Right forelimb (tissue), 1 donor: Measurements from ENCODE around the gene CNTN4.
"Not testable (repeated sequence)": the region's sequence is repeated elsewhere in the genome, so short reads cannot be mapped to it uniquely, and the experiment has no call there.

Experiments used
- DNase-seq: peaks from one replicate; pipeline ENCODE4 v3.0.0-alpha.2; 2018

The CNTN4 gene

GRCh38 chr3:2993130-2993529 is 894.5 kb downstream of the CNTN4 start:
- DNase-seq = not testable (repeated sequence)

DNA sequence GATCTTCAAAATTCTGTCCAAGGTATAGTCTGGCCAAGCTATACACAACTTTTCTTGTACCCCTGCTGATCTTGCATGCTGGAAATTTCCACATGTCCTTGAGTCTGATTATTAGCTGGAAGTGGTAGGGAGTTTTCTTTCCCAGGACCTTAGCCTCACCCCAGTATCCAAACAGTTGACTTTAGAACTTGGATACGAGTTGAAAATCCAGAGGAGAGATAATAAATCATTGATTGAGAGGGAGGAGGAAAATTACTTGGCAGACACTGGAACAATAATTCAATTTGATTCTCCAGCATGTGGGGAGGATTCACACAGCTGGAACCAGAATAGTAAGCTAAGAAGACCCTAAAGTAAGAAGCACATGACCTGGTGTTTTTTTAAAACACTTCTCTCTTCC is 895.1 kb downstream of the CNTN4 start:
- no peak for DNase-seq

DNA sequence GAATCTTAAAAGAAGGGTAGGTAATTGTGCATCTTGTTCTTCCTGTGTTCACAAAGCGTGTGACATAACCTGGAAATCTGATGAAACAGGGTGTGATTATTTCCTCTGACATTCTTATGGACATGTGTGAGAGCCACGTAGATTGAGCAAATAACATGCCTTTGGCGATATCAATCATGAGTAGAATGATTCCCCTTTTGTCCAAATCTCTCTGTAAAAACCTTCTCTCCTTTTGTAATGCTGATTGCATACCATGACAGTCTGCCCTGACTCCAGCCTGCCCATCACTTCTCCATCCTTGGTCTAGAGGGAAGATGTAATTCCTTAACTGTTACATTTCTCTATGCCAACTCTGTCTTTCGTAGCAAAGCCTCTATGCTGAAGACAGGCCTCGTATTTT is 896.5 kb downstream of the CNTN4 start:
- no peak for DNase-seq

DNA sequence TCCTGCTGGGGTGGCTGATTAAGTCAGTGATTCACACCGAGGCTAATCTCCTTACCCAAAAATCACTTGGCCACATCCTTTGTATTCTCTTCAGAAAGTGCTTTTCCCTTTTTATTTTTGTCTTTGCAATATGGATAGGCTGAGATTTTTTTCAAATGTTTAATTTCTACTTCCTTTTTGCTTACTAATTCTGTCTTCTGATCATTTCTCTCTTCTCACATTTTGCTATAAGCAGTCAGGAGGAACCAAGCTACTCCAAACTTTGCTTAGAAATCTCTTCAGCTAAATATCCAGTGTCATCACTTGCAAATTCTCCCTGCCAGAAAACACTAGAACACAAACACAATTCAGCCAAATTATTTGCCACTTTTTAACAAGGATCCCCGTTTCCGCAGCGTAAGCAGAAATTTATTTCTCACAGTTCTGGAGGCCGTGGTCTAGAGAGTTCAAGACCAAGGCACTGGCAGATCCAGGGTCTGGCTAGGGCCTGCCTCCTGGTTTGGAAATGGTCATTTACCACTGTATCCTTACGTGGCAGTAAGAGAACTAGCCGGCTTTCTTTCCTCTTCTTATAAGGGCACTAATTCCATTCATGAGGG is 906.6 kb downstream of the CNTN4 start:
- DNase-seq = no peak

- DNase-seq = no peak
These were observed 914.8 kb downstream of the CNTN4 start for GRCh38 chr3:3013317-3014052.

GRCh38 chr3:3015185-3016089 is 916.8 kb downstream of the CNTN4 start:
- DNase-seq = no peak

DNA sequence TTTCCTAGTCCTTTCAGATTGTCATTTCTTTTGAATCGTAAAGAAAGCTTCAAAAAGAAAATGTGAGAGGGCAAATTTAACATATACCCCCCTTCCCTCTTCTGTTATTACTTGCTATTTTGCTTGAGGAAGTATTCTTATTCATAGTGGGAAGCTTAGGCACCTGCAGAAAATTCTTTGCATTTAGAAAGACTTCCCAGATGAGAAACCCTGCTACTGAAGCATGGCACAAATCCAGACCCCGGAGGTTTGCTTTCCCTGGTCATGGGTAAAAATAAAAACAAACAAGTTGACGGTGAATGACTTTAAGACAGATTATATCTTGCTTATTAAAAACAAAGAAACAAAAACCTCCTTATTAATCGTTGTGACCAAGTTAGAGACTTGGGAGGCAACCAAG is 917.6 kb downstream of the CNTN4 start:
- no peak for DNase-seq

- no peak for DNase-seq
These were observed 921.5 kb downstream of the CNTN4 start for GRCh38 chr3:3020209-3020608.

DNA sequence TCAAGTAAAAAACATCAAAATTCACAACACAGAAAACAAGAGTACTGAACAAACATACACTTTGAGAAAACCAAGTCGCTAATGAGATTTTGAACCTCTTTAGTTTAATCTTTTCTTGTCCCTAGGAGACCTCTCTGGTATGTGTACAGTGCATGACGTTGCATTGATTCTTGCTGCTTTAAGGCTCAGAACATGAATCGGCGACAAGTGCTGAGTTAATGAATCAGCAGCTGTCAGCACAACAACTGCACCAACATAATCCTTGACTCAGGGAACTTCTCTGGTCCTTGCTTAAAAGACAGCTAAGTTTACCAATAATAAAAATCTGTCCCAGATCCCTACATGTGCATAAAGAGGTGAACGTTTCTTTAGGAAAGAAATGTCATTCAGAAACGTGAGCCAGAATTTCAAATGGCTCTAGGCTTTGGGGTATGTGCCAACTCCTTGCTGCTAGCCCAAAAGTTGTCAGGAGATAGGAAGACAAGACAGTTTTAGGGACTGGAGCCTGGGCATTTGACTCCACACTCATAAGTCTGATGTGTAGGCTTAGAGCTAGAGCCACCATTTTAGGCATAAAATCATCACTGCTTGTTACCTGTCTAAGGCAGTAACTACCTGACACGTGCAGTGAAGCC is 924.6 kb downstream of the CNTN4 start:
- no peak for DNase-seq

DNA sequence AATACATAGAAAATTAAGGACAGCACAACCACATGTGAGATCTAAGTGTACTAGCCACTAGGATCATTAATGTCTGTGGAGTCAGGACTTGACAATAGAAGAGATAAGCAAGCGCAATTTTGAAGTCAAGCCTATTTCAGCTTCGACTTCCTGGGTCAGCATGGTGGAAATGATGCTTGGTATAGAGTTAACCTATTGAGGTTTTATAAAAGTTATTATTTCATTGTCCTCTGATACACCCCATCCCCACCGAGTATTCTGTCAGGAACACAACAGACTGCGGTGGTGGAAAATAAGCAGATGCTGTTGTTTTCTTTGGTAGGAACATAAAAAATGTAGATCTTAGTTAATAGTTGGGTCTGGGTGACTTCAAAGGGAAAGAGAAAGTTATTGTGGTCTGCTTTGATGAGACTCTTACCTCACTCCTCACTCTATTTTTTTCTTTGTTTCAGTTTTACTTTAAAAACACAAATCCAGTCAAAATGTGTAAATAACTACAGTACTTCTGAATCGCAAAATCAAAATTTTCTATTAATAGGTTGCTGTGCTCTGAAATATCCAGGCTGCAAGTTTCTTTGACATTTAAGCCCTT is 929.4 kb downstream of the CNTN4 start:
- DNase-seq = no peak

GRCh38 chr3:3031326-3031725 is 932.7 kb downstream of the CNTN4 start:
- no peak for DNase-seq

GRCh38 chr3:3037156-3037555 is 938.5 kb downstream of the CNTN4 start:
- no peak for DNase-seq

- no peak for DNase-seq
These were observed 939.7 kb downstream of the CNTN4 start for GRCh38 chr3:3038201-3038991.

DNA sequence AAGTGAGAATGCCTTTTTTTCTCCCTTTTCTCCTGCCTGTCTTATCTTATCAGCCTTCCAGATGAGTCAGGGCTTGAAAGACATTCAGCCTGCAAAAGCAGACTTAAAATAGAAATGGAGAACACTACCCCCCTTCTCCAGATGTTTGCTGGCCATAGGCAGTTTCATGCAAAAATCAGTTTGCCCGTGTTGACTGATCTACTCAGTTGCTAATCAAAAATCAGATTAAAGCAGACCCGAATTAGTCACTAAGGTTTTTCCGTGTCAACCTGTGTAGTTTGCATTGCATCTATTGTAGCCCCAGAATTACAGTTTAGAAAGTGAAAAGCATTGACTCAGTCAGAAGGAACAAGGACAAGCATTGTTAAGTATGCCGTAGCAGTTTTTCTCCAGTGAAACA is 955.3 kb downstream of the CNTN4 start:
- DNase-seq = no peak

- no peak for DNase-seq
These were observed 961.0 kb downstream of the CNTN4 start for GRCh38 chr3:3059645-3060044.

DNA sequence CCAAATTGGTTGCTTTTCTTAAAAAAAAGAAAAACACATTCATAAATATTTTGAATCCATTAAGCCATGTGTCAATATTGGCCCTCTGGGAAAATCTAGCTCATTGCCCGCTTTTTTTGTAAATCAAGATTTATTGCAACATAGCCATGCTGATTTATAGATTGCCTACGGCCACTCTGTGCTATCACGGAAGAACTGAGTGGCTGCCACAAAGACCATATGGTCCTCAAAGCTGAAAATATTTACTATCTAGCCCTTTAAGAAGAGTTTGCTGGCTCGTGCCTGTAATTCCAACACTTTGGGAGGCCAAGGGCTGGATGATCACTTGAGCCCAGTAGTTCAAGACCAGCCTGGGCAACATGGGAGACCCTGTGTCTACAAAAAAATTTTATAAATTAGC is 965.6 kb downstream of the CNTN4 start:
- no peak for DNase-seq

GRCh38 chr3:3065876-3066275 is 967.2 kb downstream of the CNTN4 start:
- DNase-seq = no peak

DNA sequence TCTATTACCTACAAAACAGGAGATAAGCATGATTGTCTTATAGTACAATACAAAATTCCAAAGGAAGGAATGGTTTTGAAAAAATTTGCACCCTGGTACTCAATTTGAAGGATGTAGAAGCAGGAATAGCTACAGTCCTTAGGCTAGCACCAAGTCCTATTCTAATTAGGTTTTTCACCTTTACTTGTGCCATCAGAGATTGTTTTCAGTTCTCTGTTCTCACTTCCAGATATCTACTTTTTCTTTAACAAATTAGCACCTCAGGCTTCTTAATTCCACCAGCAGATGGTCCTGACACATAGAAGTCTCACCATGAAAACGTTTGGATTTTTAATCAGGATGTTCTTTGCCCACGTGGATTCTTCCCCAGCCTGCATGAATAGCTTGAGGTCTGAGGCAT is 967.7 kb downstream of the CNTN4 start:
- no peak for DNase-seq

DNA sequence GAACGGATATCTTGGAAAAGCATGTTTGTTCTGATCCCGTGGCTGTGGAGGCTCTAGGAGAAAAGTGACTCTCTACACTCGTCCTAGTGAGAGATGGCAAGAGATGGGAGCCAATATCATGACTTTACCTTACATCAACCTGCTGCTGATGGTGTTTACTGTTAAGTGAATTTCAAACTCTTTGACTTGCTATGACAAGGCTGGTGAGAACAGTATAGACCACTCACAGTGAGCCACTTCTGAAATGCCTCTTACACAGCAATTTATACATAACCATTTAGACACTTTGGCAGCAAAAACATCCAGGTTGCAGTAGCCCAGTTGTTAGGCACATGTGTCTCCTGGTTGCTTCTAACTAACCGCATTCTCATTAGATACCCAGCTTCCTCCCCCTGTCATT is 968.2 kb downstream of the CNTN4 start:
- no peak for DNase-seq

DNA sequence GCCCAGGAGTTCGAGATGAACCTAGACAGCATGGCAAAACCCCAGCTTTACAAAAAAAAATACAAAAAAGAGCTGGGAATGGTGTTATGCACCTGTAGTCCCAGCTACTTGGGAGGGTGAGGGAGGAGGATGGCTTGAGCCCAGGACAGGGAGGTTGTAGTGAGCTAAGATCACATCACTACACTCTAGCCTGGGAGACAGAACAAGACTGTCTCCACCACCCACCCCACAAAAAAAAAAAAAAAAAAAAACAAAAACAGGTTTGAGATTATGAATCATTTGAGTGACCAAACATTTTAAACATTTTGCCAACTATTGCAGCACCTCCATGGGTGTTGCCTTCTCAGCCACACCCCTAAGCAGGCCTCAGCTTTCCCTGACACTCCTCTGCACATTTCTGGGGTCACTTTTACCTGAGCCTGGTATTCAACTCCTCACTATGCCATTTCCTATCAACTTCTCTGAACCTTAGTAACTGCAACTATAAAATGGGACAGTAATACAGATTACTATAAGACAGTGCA is 969.8 kb downstream of the CNTN4 start:
- DNase-seq = no peak

DNA sequence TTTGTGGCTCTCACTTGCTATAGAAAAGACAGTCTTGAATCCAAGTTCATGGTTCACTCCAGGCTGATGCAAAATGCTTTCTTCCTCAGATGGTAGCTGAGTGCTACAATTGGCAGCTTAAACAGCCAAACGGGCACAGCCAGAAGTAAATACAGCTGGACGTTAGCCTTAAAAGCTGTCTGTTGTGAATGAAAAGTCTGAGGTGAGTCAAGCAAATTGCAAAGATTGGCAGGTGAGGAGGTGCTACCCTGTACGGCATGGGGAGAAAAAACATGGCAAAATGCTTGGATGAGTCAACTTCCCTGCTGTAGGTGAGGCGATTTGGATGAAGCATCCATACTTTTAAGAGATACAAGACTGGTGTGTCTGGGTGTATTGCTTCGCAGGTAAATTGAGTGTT is 971.1 kb downstream of the CNTN4 start:
- no peak for DNase-seq

GRCh38 chr3:3071136-3071535 is 972.5 kb downstream of the CNTN4 start:
- DNase-seq = no peak
